Renal cortical epithelial cell (primary cell): ENCODE results near the gene AJAP1. TPM values are rescaled to one million over a fixed set of nuclear protein-coding genes. Genes with fewer than 3 reads are reported as not detected.
"Not testable (repeated sequence)": the region's sequence is repeated elsewhere in the genome, so short reads cannot be mapped to it uniquely, and the experiment has no call there.

Experiments
- DNase-seq: peaks from one replicate; pipeline ENCODE4 v3.0.0-alpha.2; 2011; ENCODE audit warnings: low read depth
- total RNA-seq: library from RNA; depleted of rRNA; stranded (reverse); fragments of >200 nt; gene quantifications from 2 replicates; pipeline ENCODE4 v1.2.3, GENCODE V29; 2014

Gene AJAP1
- total RNA-seq, 1 donor from 2014 or later = 12.2 TPM

DNA sequence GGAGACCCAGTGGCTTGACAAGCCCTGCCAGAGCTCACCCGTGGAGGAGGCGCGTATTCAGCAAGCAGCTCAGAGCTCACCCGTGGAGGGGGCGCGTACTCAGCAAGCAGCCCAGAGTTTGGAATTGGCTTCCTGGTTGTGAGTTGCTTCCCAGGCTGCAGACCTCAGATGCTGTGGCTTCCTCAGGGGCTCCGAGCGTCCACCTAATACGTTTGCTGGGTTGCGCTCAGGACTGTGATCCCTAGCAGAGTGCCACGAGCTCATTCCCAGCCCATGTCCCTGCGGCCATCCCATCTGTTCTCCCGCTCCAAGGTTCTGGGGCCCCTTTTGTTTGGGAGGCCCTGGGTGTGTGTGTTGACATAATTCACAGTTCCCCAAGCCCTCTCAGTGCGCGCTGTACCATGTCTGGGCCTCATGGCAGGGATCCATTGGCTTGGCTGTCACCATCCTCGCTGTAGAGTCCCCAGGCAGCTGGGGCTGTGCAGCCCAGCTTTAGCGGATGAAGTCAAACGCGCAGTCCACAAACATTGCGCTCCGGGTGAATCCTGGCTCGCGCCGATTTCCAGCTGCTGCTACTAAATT, 3.6 kb downstream of the AJAP1 start:
- no peak for DNase-seq

DNA sequence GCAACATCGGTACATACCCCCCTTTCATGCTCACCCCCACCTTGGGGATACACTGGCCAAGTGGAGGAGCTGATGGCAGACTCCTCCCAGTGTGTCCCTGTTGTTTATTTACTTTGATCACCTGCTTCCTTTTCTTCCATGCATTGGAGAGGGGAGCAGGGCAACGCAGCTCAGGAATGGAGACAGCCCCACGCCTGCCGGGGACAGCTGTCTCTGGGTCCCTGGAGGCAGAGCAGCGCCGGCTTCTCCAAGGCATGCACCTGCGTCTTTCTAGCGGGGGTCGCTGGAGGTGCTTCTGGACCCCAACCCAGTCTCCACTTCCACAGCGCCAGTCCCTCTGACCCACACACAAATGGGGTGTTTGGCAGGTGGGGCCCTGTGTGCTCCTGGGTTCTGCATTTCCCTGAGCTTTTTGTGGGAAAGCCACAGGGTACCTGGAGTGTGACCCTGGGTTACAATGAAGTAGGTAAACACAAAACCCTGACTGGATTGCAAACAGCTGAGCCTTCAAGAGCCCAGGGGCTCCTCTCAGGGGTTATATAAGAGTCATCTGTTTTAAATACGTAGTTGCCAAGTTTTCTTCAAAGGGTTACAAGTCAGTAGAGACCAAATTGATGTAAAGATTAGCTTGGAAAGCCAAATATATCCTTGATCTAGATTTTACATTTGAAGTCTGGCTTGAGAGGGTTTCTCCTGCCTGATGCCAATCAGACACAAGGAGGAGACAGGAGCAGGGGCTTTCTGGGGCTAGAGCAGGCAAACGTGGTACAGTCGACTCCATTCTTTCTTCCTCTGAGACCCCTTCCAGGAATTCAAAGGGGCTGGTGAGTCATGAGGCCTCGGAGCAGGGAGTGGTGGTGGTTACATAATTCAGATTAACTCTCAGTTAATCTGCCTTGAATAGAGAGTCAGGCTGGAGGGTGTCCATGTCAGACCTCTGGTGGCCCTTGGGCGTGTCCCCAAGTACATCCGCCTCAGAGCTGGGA, 4.5 kb downstream of the AJAP1 start:
- no peak for DNase-seq

DNA sequence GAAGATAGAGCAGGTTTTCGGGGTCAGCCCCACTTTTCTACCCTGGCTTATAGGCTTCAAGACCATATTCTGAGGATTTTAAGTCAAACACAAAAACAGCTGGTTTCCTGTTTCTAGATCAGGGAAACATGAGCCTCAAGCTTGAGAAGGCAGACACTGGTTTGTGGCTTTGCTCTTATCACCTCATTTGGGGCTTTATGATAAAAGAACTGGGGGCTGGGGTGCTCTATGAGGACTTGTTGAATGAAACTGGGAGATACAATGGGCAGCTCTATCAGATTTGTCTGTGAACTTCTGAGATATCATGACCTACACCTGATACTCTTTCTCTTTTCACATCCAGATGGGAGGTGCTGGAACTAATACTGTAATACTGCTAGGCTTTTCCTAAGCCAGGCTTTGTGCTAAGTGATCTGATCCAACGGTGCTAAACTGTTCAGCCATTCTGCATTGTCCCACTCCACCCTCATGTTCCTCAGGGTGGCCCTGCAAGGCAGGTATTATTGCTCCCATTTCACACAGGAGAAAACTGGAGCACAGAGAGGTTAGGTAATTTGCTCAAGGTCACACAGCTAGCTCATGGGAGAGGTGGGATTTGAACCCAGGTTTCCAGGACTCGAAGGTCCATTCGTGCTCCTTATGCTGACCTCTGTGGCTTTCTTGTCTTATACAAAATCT, 6.6 kb downstream of the AJAP1 start:
- DNase-seq = no peak

DNA sequence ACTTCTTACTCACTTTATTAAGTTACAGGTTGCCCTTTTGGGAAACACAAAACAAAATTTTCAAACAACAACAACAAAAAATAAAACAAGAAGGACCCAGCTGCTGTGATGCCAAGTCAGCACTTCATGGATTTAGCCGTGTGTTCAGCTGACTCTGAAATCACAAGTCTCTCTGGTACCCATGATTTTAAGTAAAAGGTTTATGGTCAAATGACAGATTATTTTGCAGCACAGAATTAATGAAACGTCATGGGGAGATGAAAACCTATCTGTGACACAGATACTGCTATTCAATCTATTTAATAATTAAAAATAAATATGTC, 7.1 kb downstream of the AJAP1 start:
- DNase-seq = no peak

DNA sequence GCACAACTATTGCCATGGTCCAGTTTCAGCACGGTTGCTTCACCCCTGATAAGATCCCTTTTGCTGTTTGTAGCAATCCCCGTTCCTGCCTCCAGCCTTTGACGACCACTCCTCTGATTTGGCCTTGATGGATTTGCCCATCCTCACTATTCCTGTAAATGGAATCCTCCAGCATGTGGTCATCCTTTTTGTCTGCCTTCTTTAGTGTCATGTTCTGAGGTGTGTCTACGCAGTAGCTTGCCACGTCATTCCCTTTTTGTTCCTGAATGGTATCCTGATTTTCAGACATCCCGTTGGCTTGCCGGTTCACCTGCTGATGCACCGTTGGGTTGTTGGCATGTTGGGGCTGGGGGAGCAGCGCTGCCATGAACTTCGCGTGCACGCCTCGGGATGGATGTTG, 7.8 kb downstream of the AJAP1 start:
- no peak for DNase-seq

DNA sequence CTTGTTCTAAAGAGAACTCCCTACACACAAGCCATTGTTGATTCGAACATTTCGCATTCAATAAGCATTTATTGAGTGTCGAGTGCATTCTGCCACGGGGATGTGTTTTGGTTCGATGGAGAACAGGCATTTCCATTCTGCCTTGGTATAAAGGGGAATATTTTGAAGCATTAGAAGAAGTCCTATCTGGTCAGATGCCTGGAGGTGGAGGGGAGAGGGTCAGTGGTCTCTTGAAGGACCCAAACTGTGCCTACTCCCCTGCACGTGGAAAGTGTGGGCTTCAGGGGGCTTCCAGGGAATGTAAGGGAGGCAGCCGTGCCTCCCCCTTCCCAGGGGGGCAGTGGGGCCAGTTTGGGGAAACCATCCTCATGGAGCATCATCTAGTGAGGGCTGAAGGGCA, 8.3 kb downstream of the AJAP1 start:
- DNase-seq = no peak

DNA sequence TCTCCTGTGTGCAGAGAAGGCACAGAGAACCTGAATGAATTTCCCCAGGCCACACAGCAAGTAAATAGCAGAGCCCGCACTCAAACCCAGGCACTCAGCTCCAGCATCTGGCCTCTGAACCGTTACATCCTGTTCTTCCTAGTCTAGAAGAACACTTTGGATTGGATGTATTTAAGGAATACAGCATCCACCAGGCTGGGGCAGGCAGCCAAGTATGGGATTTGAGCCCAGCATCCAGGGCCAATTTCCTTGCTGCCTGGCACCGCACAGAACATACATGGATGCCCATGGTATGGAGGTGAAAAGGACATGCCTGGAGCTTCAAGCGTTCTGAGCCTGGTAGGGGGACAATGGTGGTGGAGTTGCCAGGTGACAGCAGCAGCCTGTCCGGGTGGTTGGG, 9.7 kb downstream of the AJAP1 start:
- DNase-seq = no peak

DNA sequence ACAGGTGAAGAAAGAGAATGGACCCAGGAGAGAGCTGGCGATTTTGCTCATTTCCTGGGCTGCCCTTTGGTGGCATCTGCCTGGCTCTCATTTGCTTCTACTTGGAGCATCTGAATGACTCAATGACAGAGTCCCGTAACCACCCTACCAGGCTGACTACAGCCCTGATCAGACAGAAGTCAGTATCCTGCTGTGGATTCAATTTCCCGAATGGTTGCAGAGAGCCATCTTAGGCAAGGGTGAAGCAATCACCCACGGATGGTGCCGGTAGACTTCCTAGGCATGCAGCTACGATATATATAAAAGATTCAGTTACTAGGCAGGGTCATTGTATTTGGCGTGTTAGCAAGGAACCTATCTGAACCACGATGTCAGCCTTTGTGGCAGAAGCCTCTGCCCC, 10.2 kb downstream of the AJAP1 start:
- DNase-seq = no peak

DNA sequence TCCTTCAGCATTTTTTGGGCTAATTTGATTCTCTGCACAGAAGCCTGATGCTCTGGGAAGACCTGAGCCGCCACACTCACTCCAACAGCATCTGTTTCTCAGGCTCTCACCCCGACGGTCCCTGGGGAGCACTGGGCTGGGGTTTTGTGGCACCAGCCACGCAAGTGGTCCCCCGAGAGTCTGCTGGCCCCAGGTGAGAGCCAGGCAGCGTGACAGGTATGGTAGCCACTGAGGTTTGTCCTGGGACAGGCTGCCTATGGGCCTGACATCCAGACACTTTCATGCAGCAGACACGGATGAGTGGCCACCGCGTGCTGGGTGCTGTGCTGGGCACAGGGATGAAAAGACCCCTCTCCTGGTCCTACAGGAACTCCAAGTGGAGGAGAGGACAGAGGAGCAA, 11.0 kb downstream of the AJAP1 start:
- no peak for DNase-seq

DNA sequence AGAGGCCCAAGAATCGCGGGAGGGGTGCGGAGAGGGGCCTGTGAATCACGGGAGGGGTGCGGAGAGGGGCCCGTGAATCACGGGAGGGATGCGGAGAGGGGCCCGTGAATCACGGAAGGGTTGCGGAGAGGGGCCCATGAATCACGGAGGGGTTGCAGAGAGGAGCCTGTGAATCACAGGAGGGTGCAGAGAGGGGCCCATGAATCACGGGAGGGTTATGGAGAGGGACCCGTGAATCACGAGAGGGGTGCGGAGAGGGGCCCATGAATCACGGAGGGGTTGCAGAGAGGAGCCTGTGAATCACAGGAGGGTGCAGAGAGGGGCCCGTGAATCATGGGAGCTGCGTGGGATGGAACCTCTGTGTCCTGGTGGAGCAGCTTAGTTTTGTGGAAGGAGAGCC, 12.3 kb downstream of the AJAP1 start:
- not testable (repeated sequence) for DNase-seq

DNA sequence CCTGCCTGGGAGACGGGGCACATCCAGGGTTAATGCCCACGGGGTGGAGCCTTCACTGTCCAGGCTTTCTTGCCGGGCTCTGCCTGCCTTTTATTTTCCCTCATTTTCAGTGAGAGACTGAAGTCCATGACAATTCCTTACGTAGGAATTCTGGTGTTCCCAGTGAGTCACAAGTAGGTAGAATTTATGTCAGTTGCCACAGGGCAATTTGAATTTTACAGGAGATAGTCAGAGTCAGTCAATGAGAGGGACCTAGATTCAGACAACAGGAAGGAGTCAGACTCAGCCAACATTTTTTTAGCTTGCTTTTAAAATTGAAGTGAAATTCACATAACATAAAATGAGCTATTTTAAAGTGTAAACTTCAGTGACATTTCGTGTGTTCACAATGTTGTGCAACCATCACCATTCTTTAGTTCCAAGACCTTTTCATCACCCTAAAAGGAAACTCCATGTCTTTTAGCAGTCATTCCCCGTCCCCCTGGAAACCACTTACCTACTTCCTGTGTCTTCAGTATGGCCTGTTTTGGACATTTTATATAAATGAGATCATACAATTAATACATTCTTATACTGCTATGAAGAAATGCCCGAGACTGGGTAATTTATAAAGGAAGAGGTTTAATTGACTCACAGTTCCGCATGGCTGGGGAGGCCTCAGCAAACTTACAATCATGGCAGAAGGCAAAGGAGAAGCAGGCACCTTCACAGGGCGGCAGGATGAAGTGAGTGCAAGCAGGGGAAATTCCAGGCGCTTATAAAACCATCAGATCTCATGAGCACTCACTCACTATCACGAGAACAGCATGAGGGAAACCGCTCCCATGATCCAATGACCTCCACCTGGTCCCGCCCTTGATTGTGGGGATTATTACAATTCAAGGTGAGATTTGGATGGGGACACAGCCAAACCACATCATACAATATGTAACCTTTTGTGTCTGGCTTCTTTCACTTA, 14.6 kb downstream of the AJAP1 start:
- DNase-seq = peak; percentile 85

DNA sequence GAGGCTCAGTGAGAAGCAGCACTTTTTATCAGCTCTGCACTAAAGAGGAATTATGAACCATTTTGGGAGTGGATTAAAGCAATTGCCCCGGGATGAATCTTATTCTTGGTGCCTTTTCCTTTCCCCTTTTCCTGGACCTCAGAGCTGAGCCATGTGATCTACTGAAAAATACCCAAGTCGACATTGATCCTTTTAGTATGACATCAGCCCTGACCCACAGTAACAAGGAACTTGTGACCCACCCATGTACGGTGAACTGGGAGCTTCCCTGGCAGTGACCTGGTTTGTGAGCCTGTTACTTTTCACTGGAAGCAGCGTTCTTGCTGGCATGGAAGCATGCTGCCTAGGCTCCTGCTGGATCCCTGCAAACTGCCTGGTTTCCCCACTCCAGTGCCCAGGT, 15.9 kb downstream of the AJAP1 start:
- no peak for DNase-seq

DNA sequence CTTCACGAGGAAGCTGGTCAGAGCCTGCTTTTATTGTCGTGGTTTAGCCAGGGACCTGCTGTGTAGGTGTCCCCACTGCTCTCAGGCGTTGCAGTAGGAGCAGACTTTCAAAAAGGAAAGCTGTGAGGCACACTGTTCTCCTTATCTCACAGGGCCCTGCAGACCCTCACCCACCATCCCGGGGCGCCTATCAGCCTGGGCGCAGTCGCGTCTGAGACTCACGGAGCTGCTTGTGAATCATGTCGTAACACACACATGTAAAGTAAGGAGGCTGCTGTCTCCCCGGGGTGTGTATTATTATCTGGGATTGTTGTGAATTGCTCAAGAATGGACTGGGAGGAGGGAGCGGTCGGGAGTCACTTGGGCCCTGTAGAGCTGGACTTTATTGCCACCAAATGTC, 17.4 kb downstream of the AJAP1 start:
- no peak for DNase-seq

DNA sequence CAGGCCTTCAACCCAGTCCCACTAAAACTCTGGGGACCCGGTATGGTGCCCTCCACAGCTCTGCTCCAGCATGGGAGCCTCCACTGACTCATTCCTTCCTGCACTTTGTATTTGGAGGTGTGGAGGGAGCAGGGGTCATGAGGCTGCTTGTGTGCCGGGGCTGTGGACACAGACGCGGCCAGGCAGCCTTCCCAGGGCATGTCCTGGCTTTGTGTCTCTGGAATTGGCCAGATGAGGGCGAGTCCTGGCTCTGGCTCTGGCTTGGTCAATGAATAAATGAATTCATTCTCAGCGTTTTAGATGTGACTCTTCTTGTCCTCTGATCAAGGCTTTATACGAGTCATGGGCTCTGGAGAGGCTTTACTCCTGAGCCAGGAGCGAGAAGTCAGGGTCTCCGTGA, 19.1 kb downstream of the AJAP1 start:
- peak; percentile 45 for DNase-seq

DNA sequence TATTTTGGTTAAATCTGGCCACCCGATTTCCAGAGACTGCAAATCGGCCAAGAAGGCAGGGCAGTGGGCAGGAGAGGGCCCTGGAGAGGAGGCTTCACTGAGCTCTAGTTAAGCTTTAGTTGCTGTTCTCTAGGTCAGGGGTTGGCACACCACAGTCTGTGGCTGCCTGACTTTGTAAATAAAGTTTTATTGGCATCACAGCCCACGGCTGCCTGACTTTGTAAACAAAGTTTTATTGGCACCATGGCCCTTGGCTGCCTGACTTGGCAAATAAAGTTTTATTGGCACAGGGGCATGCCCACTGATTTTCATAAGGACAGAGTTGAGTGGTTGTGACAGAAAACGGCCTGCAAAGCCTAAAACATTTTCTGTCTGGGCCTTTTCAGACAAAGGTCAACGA, 19.7 kb downstream of the AJAP1 start:
- DNase-seq = no peak

DNA sequence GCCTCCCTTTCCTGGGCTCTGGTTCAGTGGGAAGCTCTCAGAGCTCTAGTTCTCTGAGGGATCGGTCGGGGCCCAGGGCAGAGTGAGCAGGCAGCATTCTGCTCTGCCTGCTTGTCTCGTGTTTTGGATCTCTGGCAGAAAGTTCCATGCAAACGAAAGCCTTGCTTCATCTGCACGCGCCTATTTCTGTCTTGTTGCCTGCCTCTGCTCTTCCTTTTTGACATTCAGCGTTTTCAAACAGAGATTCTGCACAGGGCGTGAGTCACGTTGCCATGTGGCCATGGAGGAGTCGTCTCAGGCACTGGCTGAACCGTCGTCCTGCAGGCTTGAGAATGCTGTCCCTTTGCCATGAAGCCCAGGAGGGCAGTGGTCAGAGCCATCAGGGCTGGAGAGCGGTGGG, 20.3 kb downstream of the AJAP1 start:
- DNase-seq = no peak

DNA sequence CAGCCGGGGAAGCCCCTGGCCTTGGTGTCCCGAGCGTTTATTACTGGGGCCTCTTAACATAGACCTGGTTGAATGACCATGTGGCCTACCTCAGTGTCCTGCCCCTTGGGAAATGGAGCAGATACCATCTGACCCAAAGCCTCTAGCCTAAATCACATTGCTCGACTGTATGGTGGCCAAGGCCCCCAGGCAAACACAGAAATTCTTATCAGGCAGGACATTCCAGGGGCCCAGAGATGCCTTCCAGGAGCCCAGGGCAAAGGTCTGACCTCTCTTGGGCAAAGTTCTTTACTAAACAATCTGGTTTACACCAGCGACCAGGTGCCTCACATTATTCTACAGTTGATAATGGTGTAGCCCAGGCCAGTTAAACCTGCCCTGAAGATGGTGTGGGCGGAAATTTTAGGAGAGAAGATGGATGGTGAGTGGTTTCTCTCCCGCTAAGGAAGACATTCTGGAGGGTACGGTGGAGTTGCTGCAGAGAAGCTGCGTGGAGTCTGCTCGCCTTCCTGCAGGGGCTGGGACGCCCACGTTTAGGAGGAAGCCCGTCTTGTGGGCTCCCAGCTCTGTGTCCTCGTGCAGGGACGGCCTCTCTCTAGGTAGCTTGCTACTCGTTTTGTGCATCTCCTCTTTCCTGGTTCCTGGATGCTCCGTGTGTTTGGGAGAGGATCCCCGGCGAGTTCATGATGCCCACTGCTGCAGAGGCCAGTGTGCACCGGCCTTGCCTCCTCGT, 21.2 kb downstream of the AJAP1 start:
- DNase-seq = no peak

DNA sequence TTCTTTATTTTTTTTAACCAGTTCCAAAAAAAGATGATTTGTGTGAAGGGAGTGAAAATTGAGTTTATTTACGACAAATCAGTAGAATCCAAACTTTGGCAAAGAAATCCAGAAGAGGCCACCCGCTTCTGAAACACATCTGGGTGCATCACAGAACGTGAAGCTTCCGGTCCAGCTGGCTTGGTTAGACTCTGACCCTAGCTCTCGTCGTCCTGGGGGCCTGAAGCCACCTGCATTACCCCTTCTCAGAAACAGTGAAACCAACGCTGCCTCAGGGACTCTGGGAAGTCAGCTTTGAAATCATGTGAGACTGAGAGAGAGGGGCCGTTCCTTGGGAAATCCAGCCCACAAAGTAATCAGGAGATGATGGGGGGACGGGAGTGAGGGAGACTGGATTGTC, 21.8 kb downstream of the AJAP1 start:
- no peak for DNase-seq

DNA sequence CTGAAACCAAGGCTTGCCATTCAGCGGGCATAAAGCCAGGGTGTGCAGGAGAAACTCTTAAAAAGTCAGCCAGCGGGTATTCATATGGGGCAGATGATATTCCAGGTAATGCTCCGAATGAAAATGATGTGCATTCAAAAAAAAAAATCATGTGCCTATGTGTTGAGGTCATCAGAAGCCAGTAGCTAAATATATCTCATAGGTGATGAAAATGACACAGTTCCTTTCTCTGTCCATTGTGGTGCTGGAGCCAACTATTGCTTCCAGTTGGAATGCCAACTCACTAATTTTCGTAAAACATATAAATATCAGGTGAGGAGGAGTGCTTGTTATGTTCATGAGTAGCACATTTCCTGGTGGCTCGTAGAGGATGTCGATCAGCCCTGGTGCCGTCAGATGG, 23.2 kb downstream of the AJAP1 start:
- DNase-seq = no peak

DNA sequence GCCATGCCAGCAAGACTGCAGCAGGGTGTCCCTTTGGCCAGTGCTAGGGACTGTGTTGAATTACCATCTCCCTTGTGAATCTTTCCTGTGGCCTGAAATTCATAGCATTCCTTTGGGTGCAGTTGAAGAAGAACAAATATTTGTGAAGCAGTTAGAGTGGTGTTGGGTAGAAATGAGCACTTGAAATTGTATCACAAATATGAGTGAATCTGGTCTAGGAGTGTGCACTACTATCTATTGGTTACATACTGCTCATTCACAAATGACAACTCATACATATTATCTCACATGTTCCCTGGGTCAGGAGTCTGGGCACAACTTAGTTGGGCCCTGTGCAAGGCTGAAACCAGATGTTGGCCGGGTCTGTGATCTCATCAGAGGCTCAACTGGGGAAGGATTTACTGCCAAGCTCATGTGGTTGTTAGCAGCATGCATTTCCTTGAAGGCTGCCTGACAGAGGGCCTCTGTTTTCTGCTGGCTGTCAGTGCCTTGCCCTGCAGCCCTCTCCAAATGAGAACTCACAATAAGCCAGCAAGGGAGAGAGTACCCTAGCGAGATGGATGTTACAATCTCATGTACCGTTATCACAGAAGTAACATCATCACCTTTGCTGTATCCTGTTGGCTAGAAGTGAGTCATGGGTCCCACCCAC, 23.8 kb downstream of the AJAP1 start:
- DNase-seq = no peak

DNA sequence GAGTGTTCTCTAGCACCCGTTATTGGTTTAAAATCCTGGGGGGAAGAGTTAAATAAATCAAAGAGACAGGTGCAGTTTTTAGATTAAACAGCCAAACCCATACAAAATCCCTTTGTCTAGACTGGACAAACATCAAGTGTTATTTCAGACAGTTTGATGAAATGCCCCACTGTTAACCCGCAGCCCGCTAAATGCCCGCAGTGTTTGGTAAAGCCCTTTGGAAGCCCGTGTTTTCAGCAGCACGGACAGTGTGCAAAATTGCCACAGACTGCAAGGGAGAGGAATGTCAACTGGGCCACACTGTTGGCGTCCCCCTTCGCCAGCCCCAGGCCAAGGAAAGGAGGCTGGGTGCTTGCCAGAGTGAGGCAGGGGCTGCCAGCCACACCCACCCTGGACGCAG, 26.6 kb downstream of the AJAP1 start:
- no peak for DNase-seq
